Forelimb muscle (tissue), 1 donor: ENCODE measurements around the gene TEX52. TPM values are rescaled to one million over a fixed set of nuclear protein-coding genes. Genes with fewer than 3 reads are reported as not detected.
A peak's percentile ranks its signal among the peaks of the same experiment; 100 is the strongest.

Source experiments
- DNase-seq: peaks from one replicate; pipeline ENCODE4 v3.0.0-alpha.2; 2013; ENCODE audit warnings: low read depth
- polyA plus RNA-seq: library from polyadenylated mRNA; unstranded; fragments of 120-200 nt; gene quantifications from one replicate; pipeline ENCODE4 v1.2.1, GENCODE V29; 2013; ENCODE audit not compliant: insufficient read length

Gene TEX52
- polyA plus RNA-seq, 1 donor = 1.2 TPM

DNA sequence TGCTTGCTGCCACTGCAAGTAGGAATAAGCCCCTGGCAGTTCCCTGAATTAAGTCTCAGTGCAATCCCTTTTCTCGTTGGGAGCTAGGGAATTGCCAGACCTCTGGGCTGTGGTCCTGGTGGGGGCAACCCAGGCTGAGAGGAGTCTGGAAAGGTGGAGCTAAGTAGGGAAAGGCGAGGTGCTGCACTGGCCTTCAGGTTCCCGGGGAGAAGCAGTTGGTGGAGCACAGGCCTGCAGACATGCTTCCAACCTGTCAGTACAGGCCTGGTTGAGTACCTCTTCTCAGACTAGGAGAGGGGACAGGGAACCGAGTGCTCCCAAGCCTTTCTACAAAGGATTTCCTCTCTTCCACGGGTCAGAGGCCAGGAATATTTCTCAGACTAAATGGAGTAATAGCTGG lies 23.5 kb downstream of the TEX52 start:
- DNase-seq = no peak

- no peak for DNase-seq
These were observed 24.2 kb downstream of the TEX52 start for GRCh38 chr12:2832550-2833127.

DNA sequence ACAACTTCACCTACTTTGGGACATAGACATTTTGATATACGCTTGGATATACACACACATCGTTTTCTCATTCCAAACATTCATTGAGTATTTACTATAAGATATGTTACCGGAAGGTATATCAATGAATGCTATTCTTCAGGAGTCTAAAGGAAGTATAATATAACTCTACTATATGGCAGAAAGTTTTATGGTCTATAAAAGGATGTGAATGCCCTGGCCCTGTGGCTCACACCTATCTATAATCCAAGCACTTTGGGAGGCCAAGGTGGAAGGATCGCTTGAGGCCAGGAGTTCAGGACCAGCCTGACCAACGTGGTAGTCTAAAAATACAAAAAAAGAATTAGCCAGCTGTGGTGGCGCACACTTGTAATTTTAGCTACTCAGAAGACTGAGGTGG lies 27.6 kb downstream of the TEX52 start:
- DNase-seq = no peak

- DNase-seq = no peak
These were observed 29.9 kb downstream of the TEX52 start for GRCh38 chr12:2826721-2827515.

GRCh38 chr12:2826036-2826435 lies 30.8 kb downstream of the TEX52 start:
- DNase-seq = no peak

GRCh38 chr12:2825132-2825531 lies 31.7 kb downstream of the TEX52 start:
- DNase-seq = no peak

- DNase-seq = no peak
These were observed 32.3 kb downstream of the TEX52 start for GRCh38 chr12:2824541-2824940.

DNA sequence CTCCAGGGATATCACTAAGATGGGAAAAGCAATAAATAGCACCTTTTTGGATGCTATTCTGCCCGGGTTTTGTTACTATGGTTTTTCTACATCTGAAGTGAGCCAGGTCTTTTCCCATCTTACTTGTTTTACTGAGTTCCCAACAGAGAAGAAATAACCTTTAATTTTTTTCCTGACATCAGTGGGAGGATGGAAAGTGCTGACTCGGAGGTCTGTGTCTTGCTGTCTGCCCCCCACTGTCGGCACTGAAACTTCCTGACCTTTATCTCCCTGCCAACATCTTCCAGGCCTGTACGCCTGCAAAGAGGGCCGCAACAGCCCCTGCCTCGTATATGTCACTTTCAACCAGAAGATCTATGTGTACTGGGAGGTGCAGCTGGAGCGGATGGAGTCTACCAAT lies 33.4 kb downstream of the TEX52 start:
- no peak for DNase-seq

- no peak for DNase-seq
These were observed 36.4 kb downstream of the TEX52 start for GRCh38 chr12:2820432-2820831.

GRCh38 chr12:2819810-2820209 lies 37.0 kb downstream of the TEX52 start:
- no peak for DNase-seq

DNA sequence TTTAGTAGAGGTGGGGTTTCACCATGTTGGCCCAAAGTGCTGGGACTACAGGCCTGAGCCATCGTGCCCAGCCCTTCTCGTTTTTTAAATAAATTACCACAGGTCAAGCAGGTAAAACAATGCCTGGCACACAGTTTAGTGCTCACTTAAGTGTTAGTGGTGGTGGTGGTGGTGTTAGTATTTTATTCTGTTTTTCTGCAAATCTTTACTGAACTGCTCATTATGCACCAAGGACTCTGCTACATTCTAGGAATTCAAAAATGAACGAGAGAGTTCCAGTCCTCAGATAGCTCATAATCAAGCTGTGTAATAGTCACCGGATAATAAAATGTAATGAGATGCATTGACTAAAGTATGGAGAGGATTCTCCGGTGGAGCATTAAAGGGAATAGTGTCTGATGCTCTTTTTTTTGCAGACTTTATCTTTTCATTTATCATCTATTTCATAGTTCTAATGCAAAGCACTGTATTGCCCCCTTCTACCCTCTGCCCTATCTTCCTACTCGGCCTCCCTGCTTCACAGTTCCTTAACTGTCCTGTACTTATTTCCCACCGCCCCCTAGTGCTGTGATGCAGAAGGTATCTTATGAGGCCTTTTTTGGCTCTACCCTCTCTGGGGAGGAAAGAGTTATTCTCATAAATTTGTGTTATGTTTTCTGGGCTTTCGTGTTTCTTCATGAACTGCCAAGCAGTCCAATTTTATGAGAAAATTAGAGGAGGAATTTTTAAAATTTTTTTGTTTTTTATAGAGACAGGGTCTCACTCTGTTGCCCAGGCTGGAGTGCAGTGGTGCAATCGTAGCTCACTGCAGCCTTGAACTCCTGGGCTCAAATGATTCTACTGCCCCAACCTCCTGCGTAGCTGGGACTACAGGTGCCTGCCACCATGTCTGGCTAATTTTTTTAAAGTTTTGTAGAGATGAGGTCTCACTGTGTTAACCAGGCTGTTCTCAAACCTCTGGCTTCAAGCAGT lies 43.3 kb downstream of the TEX52 start:
- no peak for DNase-seq

DNA sequence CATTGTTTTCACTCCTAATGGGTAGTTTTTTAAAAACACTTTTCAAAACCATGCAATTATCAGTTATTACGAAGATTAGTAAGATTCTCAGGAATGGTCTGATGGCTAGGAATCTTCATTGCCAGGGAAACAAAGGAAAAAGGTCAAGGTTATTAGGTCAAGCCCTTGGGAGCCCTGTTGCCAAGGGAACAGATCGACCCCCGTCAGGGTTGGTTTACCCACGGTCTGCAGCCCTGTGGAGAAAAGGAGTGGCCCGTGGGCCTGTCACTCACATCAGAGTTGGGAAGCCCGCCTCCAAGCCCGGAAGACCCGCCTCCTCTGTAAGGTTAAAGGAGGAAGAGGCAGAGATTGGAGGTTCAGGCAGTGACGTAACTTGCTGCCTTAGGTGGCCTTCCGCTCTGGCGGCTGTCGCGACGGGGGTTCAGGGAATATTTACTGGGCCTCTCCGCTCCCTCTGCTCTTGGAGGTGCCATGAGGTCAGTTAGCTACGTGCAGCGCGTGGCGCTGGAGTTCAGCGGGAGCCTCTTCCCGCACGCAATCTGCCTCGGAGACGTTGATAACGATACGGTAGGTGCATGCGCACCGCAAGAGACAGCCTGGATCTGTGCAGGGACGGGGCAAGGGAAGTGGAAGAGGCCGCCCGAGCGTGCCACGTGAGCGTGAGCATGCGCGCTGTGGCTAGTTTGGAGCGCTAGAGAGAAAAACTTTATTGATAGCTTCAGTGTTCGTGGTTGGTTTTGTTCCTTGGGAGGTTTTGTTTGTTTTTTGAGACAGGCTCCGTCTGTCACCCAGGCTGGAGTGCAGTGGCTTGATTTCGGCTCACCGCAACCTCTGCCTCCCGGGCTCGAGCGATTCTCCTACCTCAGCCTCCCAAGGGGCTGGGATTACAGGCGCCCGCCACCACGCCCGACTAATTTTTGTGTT lies 44.3 kb downstream of the TEX52 start, which contains the start of gene ITFG2:
ITFG2 (plus strand) TSS at position 379 of the 924 bp plus-strand sequence; CDS start at position 472, 93 bp downstream.
- DNase-seq = peak; percentile 97

DNA sequence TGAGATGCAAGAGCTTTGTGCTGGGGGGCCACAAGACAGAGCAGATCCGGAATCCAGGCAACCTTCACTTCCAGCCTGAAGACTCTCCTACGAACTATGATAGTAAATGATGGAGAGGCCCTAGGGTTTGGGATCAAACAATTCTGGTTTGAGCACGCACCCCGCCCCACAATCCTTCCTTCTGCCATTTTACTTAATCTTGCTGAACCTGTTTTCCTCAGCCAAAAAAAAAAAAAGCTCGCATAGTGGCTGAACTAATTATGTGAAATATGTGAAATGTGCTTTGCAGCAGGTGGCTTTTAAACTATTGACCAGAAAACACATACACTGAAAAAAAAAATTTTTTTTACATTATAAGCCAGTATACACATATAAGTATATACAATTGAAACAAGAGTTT lies 45.0 kb downstream of the TEX52 start:
- no peak for DNase-seq

DNA sequence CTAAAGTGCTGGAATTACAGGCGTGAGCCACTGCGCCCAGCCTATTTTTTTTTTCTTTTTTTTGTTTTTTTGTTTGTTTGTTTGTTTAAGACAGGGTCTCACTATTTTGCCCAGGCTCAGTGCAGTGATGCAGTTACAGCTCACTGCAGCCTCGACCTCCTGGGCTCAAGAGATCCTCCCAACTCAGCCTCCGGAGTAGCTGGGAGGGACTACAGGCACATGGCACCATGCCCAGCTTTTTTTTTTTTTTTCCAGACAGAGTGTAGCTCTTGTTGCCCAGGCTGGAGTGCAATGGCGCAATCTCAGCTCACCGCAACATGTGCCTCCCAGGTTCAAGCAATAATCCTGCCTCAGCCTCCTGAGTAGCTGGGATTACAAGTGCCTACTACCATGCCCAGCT lies 50.1 kb downstream of the TEX52 start:
- no peak for DNase-seq

DNA sequence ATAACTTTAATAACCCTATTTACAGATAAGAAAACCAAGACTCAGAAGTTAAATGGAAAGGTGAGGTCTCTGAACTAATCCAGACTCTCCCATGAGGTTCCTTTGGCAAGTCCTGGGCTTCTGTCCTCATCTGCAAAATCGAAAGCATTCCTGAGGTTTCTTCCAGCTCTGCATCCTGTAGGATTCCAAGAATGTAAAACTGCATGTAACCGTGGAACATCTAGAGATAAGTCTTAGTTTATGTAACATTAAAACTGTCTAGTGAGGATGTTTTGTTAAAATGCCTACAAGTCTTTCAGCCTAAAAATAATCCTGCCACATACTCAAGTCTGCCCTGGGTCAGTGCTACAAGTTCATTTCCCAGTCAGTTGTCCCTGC lies 51.7 kb downstream of the TEX52 start:
- no peak for DNase-seq

DNA sequence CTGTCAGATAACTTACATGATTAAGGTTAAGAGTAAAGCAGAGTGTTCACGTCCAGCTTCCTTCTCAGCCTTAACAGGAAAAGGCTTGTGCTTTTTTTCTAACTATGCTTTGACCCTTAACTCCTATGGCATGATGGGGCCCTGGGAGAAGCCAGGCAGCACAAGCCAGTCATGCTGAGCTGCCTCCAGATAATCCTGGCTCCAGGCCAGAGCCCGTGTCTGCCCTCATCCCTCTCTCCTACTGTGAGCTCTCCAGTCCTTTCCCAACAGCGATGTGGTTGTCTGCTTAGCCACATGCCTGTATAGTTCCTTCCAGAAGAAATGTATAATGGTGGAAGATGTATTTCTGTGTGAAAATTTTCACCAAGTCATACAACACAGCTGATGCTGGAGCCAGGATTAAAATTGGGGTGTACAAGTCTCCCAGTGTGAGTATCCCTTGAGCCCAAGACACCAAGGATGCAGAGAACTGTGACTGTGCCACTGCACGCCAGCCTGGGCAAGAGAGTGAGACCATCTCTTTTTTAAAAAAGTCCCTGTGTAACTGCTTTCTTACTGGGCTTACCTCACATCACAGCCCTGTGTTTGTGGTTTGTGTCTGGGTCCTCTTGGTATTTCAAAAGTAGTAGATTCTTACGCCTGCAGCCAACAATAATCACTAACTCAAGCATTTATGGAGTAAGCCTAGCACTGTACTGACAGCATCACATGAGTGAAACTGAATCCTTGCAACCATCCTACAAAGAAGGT lies 52.3 kb downstream of the TEX52 start:
- no peak for DNase-seq

DNA sequence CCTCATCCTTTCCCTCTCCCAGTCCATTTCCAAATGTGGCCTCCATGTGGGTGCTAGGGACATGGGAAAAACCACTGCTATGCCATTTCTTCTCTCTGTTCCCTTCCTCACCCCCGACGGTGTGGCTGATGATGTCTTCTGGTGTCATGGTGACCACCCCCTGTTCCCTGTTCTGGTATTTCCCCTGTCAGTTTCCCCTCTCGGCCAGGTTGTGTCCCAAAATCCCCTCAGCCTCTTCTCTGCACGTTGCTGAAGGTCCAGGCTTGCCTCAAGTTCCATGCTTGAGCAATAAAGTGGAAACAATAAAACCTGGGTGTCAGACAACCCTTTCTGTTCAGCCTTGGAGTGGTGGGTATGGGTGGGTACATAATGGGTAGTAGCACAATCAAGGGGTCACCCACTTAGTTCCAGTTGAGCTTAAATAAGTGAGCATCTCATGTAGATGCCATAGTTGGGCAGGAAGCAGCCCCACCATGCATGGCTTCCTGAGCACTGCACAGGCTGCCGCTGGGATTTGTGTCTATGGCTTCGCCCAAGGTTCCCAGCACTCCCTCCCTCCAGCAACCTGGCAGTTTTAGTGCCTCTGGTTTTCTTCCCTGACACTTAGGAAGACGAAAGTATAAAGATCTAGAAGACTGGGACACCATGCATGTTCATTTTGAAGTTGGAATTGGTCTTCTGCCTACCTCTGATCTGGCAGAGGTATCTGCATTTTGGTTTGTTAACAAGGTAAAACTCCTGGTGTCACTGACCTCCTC lies 53.0 kb downstream of the TEX52 start:
- no peak for DNase-seq

DNA sequence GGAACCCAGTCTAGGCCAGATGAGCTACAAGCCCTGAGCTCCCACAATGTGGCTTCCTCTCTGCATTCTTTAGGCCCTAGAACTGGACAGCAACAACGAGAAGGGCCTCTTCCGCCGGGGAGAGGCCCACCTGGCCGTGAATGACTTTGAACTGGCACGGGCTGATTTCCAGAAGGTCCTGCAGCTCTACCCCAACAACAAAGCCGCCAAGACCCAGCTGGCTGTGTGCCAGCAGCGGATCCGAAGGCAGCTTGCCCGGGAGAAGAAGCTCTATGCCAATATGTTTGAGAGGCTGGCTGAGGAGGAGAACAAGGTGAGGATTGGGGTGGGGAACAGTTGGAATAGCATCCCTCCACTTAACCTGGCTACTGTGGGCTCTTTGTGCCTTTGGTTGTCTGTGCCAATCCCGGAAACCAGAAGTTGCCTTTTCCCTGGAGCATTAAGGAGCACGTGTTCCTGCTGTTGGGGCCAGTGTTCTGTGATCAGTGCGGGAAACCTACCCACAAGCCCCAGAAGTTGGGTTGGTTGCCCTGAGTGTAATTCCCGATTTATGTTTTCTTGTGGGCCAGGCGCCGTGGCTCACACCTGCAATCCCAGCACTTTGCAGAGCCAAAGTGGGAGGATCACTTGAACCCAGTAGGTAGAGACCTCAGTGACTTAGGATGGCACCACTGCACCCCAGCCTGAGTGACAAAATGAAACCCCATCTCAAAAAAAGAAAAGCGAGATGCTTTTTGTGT lies 55.6 kb downstream of the TEX52 start:
- no peak for DNase-seq

DNA sequence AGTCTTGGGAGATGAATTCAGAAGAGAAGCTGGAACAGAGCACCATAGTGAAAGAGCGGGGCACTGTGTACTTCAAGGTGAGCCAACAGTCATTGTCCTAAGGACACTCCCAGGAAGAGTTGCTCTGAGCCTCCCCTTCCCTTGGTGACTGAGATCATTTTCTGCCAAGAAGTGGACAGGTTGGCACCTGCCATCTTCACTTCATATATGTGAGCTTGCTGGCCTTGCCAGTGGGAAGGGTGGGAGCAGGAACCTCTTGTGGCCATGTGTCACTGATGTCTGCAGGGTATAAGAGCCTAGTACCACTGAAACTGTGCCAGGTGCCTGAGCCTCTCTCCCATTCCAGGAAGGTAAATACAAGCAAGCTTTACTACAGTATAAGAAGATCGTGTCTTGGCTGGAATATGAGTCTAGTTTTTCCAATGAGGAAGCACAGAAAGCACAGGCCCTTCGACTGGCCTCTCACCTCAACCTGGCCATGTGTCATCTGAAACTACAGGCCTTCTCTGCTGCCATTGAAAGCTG lies 56.7 kb downstream of the TEX52 start:
- no peak for DNase-seq
